HL-60 (cell line): ENCODE data around the gene MACC1.

Experiments
- POLR2AphosphoS5 ChIP-seq: IDR thresholded peaks from 2 replicates; pipeline ENCODE4 v1.6.1; 2012; ENCODE audit warnings: low read depth
- TF ChIP-seq, protein P1 (sequence below): IDR thresholded peaks from one replicate; pipeline ENCODE4 v1.5.1; 2011; ENCODE audit warnings: low read length, control low read depth, inconsistent platforms; ENCODE audit not compliant: insufficient read depth

DNA sequence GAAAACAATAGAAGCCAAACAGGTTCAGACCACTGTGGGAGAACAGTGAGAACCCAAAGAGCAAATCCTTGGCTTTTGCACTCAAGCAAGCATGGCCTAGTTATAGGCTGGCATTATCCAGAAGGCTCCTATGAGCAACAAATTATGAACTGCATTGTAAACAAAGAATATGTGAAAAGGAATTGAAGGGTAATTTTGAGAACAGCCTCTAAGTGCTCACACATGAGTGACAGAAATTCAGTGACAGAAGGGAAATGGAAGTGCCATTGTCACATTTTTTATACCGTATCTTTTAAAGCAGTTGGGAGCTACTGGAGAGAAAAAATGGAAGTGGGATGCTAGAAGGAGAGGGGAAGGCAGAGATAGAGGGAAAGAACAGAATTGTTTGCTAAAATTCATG lies 114.2 kb downstream of the MACC1 start:
- TF ChIP-seq, protein P1, sequence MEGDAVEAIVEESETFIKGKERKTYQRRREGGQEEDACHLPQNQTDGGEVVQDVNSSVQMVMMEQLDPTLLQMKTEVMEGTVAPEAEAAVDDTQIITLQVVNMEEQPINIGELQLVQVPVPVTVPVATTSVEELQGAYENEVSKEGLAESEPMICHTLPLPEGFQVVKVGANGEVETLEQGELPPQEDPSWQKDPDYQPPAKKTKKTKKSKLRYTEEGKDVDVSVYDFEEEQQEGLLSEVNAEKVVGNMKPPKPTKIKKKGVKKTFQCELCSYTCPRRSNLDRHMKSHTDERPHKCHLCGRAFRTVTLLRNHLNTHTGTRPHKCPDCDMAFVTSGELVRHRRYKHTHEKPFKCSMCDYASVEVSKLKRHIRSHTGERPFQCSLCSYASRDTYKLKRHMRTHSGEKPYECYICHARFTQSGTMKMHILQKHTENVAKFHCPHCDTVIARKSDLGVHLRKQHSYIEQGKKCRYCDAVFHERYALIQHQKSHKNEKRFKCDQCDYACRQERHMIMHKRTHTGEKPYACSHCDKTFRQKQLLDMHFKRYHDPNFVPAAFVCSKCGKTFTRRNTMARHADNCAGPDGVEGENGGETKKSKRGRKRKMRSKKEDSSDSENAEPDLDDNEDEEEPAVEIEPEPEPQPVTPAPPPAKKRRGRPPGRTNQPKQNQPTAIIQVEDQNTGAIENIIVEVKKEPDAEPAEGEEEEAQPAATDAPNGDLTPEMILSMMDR = no peak
- no peak for TF ChIP-seq POLR2AphosphoS5
